ENCODE measurements around the gene FN3KRP. TPM values are rescaled to one million over a fixed set of nuclear protein-coding genes. Genes with fewer than 3 reads are reported as not detected.

FN3KRP gene
- total RNA-seq, 1 experiment from 2014 or later, result 21.5 TPM

- Mint-ChIP-seq H3K4me3 (ENCODE audit: unreplicated experiment) (no peak overlapping the region), H3K27ac (ENCODE audit: low read depth, unreplicated experiment) (no peak overlapping the region), H3K9me3 (ENCODE audit: unreplicated experiment) (no peaks in the 10 kb centered on the region), H3K27me3 (ENCODE audit: insufficient read depth, unreplicated experiment) (no peaks in the 10 kb centered on the region), H3K36me3 (ENCODE audit: insufficient read depth, unreplicated experiment) (peaks cover 4% of the 10 kb centered on the region), H3K4me1 (ENCODE audit: insufficient read depth, unreplicated experiment) (no peaks in the 10 kb centered on the region)
- TF ChIP-seq CTCF (IDR thresholded peaks at IDR 0.05; ENCODE audit: unreplicated experiment), result no peak
- ChIA-PET CTCF (no interaction called here), POLR2A (no interaction called here)
- no TSS peak for BruUV-seq (replicated peaks)
- intact Hi-C loops (cut with micrococcal nuclease), result no loop called here
- DNase-seq (ENCODE audit: unreplicated experiment), result no peak
These were observed 32.2 kb downstream of the FN3KRP start for GRCh38 chr17:82748756-82749155.

GRCh38 chr17:82750241-82750908, 33.9 kb downstream of the FN3KRP start:
- ChIA-PET CTCF (no interaction called here), POLR2A (no interaction called here)
- no peak for TF ChIP-seq CTCF (IDR thresholded peaks at IDR 0.05; ENCODE audit: unreplicated experiment)
- H3K4me1 Mint-ChIP-seq (ENCODE audit: insufficient read depth, unreplicated experiment), result no peaks in the 10 kb centered on the region
- H3K4me3 Mint-ChIP-seq (ENCODE audit: unreplicated experiment), result peak overlapping the region; percentile 14
- no peaks in the 10 kb centered on the region for H3K9me3 Mint-ChIP-seq (ENCODE audit: unreplicated experiment)
- BruUV-seq (replicated peaks), result no TSS peak
- intact Hi-C loops (cut with micrococcal nuclease), result no loop called here
- no peak overlapping the region for H3K27ac Mint-ChIP-seq (ENCODE audit: low read depth, unreplicated experiment)
- H3K27me3 Mint-ChIP-seq (ENCODE audit: insufficient read depth, unreplicated experiment), result no peaks in the 10 kb centered on the region
- no peak for DNase-seq (ENCODE audit: unreplicated experiment)
- peaks cover 4% of the 10 kb centered on the region for H3K36me3 Mint-ChIP-seq (ENCODE audit: insufficient read depth, unreplicated experiment)

GRCh38 chr17:82751171-82751570, 34.7 kb downstream of the FN3KRP start:
- intact Hi-C loops (cut with micrococcal nuclease), result no loop called here
- Mint-ChIP-seq H3K36me3 (ENCODE audit: insufficient read depth, unreplicated experiment) (no peaks in the 10 kb centered on the region), H3K27me3 (ENCODE audit: insufficient read depth, unreplicated experiment) (no peaks in the 10 kb centered on the region), H3K27ac (ENCODE audit: low read depth, unreplicated experiment) (no peak overlapping the region), H3K4me1 (ENCODE audit: insufficient read depth, unreplicated experiment) (no peaks in the 10 kb centered on the region), H3K9me3 (ENCODE audit: unreplicated experiment) (no peaks in the 10 kb centered on the region), H3K4me3 (ENCODE audit: unreplicated experiment) (no peak overlapping the region)
- TF ChIP-seq CTCF (IDR thresholded peaks at IDR 0.05; ENCODE audit: unreplicated experiment), result no peak
- DNase-seq (ENCODE audit: unreplicated experiment), result no peak
- no TSS peak for BruUV-seq (replicated peaks)
- ChIA-PET POLR2A (no interaction called here), CTCF (no interaction called here)

GRCh38 chr17:82751571-82752370, 35.3 kb downstream of the FN3KRP start, which contains the start of gene TBCD:
Gene TBCD, plus strand, starts transcription at chr17:82752065. Its CDS starts 129 bp downstream, at chr17:82752194.
- H3K4me3 Mint-ChIP-seq (ENCODE audit: unreplicated experiment), result peak within 1 kb of the TSS; percentile 80
- no peaks in the 10 kb centered on the region for H3K27me3 Mint-ChIP-seq (ENCODE audit: insufficient read depth, unreplicated experiment)
- BruUV-seq (replicated peaks), result no TSS peak
- H3K4me1 Mint-ChIP-seq (ENCODE audit: insufficient read depth, unreplicated experiment), result no peaks in the 10 kb centered on the region
- DNase-seq (ENCODE audit: unreplicated experiment), result peak; percentile 83
- intact Hi-C loops (cut with micrococcal nuclease), result no loop called here
- H3K27ac Mint-ChIP-seq (ENCODE audit: low read depth, unreplicated experiment), result no peak within 1 kb of the TSS
- H3K36me3 Mint-ChIP-seq (ENCODE audit: insufficient read depth, unreplicated experiment), result no peaks in the 10 kb centered on the region
- TF ChIP-seq CTCF (IDR thresholded peaks at IDR 0.05; ENCODE audit: unreplicated experiment), result no peak
- no peaks in the 10 kb centered on the region for H3K9me3 Mint-ChIP-seq (ENCODE audit: unreplicated experiment)
- POLR2A ChIA-PET, result interaction anchor here (1.6 kb wide), 1 partner anchor 12 kb away, joined by 3 read pairs; no protein-coding TSS in a partner anchor
- CTCF ChIA-PET, result no interaction called here
